Thymus (tissue), 11 donors: ENCODE data around the gene SUDS3. TPM values are rescaled to one million over a fixed set of nuclear protein-coding genes. Genes with fewer than 3 reads are reported as not detected.
"Not testable (repeated sequence)": the region's sequence is repeated elsewhere in the genome, so short reads cannot be mapped to it uniquely, and the experiment has no call there.

Experiments
- DNase-seq, 9 donors: peaks; one replicate each; pipeline ENCODE4 v3.0.0-alpha.2; 2013; ENCODE audit warnings: low spot score in 9 of 9, low read depth in 6 of 9, missing footprints in 1 of 9
- H3K27ac ChIP-seq, 2 donors: one replicate each; pipeline ENCODE4 v1.5.1; 2013; ENCODE audit warnings: control low read depth in 1 of 2, low read depth in 1 of 2, low read length in 1 of 2, mild to moderate bottlenecking in 1 of 2, moderate library complexity in 1 of 2
- H3K27me3 ChIP-seq, 2 donors: one replicate each; pipeline ENCODE4 v1.5.1; 2013; ENCODE audit warnings: low read length in 1 of 2; ENCODE audit not compliant: control insufficient read depth in 2 of 2, insufficient read depth in 1 of 2
- H3K36me3 ChIP-seq, 2 donors: one replicate each; pipeline ENCODE4 v1.5.1; 2013; ENCODE audit warnings: low read length in 1 of 2, mild to moderate bottlenecking in 1 of 2, moderate library complexity in 1 of 2; ENCODE audit not compliant: control insufficient read depth in 2 of 2, insufficient read depth in 2 of 2
- H3K4me1 ChIP-seq, 2 donors: one replicate each; pipeline ENCODE4 v1.5.1; 2013; ENCODE audit warnings: low read length in 2 of 2; ENCODE audit not compliant: control insufficient read depth in 2 of 2, insufficient read depth in 2 of 2
- H3K4me3 ChIP-seq, 2 donors: one replicate each; pipeline ENCODE4 v1.5.1; 2013; ENCODE audit warnings: low read length in 2 of 2, control low read depth in 1 of 2, mild to moderate bottlenecking in 1 of 2
- H3K9me3 ChIP-seq, 2 donors: one replicate each; pipeline ENCODE4 v1.5.1; 2013; ENCODE audit warnings: low read length in 1 of 2, mild to moderate bottlenecking in 1 of 2; ENCODE audit not compliant: control insufficient read depth in 2 of 2, insufficient read depth in 1 of 2
- WGBS: extraction: QIAGEN DNeasy Blood & Tissue Kit; methylation state at CpG from one replicate; pipeline ENCODE4 v1.1.7; 2013; 5-methylcytosine and 5-hydroxymethylcytosine counted together
- polyA plus RNA-seq: library from polyadenylated mRNA; stranded (reverse); fragments of 200-250 nt; gene quantifications from one replicate; pipeline ENCODE4 v1.2.3, GENCODE V29; 2013
- total RNA-seq: library from RNA; stranded (reverse); fragments of 120-200 nt; gene quantifications from one replicate; pipeline ENCODE4 v1.2.4, GENCODE V29; 2013
- donor health status: healthy.

The SUDS3 gene
- total and polyA plus RNA-seq, 2 donors: 19.3 to 21.8 TPM

- Histone ChIP-seq H3K9me3 (peaks cover 2 to 5% of the 10 kb centered on the region in 2 donors), H3K36me3 (no peaks in the 10 kb centered on the region), H3K27me3 (no peaks in the 10 kb centered on the region), H3K4me1 (peaks cover 0 to 6% of the 10 kb centered on the region in 2 donors), H3K4me3 (no peak overlapping the region), H3K27ac (no peak overlapping the region)
- no peak for DNase-seq
- WGBS: 99% methylated on average over 4 of the region's 4 CpGs
Observed at GRCh38 chr12:118353721-118354120, 22.6 kb upstream of the SUDS3 start.

- not testable (repeated sequence) for H3K4me1 ChIP-seq
Observed at GRCh38 chr12:118354503-118354902, 21.9 kb upstream of the SUDS3 start.

DNA sequence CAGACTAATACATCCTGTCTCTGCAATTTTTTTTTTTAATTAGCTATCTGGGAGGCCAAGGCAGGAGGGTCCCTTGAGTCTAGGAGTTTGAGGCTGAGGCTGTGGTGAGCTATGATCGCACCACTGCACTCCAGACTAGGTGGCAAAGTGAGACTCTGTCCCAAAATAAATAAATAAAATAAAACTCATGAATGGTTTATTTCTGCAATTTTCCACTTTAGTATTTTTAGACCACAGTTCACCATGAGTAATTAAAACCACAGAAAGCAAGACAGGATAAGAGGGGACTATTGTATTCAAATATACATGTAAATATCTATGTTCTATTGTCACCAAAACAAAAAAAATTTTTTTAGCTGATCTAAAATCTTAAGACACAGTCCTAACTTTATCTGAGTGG, 21.5 kb upstream of the SUDS3 start:
- Histone ChIP-seq H3K27me3 (no peaks in the 10 kb centered on the region), H3K36me3 (no peaks in the 10 kb centered on the region), H3K4me3 (no peak overlapping the region), H3K27ac (no peak overlapping the region), H3K4me1 (peaks cover 0 to 10% of the 10 kb centered on the region in 2 donors), H3K9me3 (peaks cover 2 to 5% of the 10 kb centered on the region in 2 donors)
- DNase-seq: no peak
- 95% methylated on average over 1 of the region's 1 CpG for WGBS

More at GRCh38 chr12:118354503-118354902, 21.9 kb upstream of the SUDS3 start:
- not testable (repeated sequence) for H3K9me3 ChIP-seq, H3K27ac ChIP-seq, H3K4me3 ChIP-seq, H3K27me3 ChIP-seq, DNase-seq, H3K36me3 ChIP-seq
- WGBS: 98% methylated on average over 4 of the region's 4 CpGs

DNA sequence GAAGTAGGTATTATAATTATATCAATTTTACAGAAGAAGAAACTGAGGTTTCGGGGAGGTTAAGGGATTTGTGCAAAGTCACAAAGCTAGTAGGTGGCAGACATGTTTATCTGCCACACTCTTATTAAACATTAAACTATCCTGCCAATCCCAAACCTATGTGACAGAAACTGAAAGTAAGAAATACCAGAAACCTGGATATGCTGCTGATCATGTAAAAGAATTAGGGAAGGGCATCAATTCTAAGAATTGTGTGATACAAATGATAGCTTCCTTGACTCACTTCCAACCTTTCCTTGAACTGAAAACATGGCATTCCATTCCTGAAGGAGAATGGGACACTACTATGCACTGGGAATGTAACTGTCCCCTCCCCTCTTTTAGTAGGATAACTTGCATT, 20.5 kb upstream of the SUDS3 start:
- Histone ChIP-seq H3K27me3 (no peaks in the 10 kb centered on the region), H3K36me3 (no peaks in the 10 kb centered on the region), H3K27ac (no peak overlapping the region), H3K4me1 (peaks cover 0 to 10% of the 10 kb centered on the region in 2 donors), H3K9me3 (peaks cover 2 to 5% of the 10 kb centered on the region in 2 donors), H3K4me3 (no peak overlapping the region)
- DNase-seq: no peak
- whole genome bisulfite sequencing: 92% methylated on average over 1 of the region's 1 CpG

- Histone ChIP-seq H3K36me3 (no peaks in the 10 kb centered on the region), H3K4me3 (peak overlapping the region in 1 of 2 donors; percentile 11), H3K4me1 (peaks cover 0 to 10% of the 10 kb centered on the region in 2 donors), H3K9me3 (peaks cover 2 to 5% of the 10 kb centered on the region in 2 donors), H3K27ac (peak overlapping the region in 1 of 2 donors; percentile 82), H3K27me3 (no peaks in the 10 kb centered on the region)
- peak in 1 of 9 donors; percentile 33 for DNase-seq
- 20% methylated on average over 1 of the region's 1 CpG for WGBS
Observed at GRCh38 chr12:118356809-118357256, 19.5 kb upstream of the SUDS3 start.

DNA sequence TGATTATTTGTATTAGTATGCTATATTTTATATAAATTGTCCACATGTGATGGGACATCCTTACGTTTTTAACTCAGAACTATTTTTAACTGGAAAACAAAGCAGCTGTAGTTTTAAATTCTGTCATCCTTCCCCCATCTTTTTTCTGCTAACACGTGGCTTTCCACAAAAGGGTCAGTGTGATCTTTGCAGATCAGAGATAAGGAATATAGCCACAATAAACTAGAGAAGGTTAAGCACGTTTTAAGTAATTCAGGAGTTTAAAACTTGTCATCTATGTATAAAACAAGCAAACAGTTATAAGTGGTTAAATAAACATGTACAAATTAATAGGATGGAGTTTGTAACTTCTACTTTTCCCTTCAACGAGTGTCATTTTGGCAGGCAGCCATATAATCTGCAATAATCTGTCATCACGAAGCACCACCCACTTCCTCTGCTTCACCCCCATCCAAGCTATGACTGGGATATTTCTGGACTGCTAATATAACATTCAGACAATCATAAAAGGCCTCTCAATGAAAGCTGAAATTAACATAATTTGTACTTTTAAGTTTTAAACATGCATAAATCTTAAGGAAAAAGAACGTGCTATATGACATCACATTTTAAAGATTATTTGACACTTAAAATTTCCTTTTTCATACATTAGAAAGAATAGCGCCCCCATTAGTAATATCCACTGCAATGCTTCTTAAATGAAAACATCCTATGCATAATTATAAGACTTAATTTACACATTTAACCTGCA, 18.9 kb upstream of the SUDS3 start:
- Histone ChIP-seq H3K27ac (peak overlapping the region in 1 of 2 donors; percentile 82), H3K4me3 (peak overlapping the region in 1 of 2 donors; percentile 11), H3K36me3 (no peaks in the 10 kb centered on the region), H3K27me3 (no peaks in the 10 kb centered on the region), H3K4me1 (peaks cover 0 to 10% of the 10 kb centered on the region in 2 donors), H3K9me3 (peaks cover 2 to 5% of the 10 kb centered on the region in 2 donors)
- DNase-seq: peak in 5 of 9 donors; percentile 29 to 72 (median 52)
- WGBS: 7% methylated on average over 7 of the region's 7 CpGs

GRCh38 chr12:118358008-118358359, 18.4 kb upstream of the SUDS3 start:
- peak overlapping the region in 1 of 2 donors; percentile 63 for H3K4me3 ChIP-seq
- peaks cover 2 to 5% of the 10 kb centered on the region in 2 donors for H3K9me3 ChIP-seq
- H3K27ac ChIP-seq: no peak overlapping the region
- H3K27me3 ChIP-seq: no peaks in the 10 kb centered on the region
- H3K36me3 ChIP-seq: no peaks in the 10 kb centered on the region
- WGBS: 49% methylated on average over 1 of the region's 1 CpG
- DNase-seq: no peak
- H3K4me1 ChIP-seq: peaks cover 0 to 10% of the 10 kb centered on the region in 2 donors

DNA sequence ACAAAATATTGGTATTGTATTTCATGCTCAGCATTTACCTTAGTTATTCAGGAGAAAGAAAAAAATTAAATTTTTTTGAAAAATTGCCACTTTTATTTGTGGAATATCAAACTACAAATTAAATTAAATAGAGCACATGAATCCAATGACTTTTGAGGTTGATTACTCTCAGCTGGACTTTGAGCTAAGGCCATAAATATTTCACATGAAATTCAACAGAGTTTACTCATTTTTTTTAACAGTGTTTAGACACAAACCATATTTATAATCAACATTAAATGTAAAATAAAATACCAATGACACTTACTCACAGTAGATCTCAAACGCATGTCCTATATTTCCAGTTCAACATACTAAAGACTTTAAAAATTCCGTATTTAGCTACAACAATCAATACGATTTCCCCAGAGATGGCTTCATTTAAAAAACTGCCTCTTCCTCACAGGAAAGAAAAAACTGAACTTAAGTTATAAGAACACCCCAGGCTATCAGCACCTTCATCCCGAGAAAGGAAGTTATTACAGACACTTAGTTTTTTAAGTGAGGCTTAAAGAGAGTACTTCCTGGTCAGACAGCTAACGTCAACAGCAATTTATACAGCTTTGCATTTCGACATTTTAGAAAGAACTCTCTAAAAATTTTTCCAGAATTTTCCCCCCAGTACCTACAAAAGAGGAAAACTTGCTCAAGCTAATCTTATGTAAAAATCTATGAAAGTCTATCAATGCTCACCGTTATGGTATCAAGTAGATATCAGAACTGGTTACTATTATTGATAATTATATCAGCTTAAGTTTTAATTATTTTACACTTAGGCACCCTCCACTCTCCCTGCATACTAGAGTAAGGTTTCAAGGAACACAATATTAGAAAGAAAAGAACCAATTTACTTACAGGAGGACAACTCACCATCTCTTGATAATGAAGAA, 17.5 kb upstream of the SUDS3 start:
- 3% methylated on average over 7 of the region's 7 CpGs for WGBS
- Histone ChIP-seq H3K27ac (peak overlapping the region in 1 of 2 donors; percentile 64), H3K4me3 (peak overlapping the region; percentile 59 to 63), H3K27me3 (no peaks in the 10 kb centered on the region), H3K4me1 (peaks cover 0 to 10% of the 10 kb centered on the region in 2 donors), H3K9me3 (peaks cover 2 to 5% of the 10 kb centered on the region in 2 donors), H3K36me3 (no peaks in the 10 kb centered on the region)
- peak in 2 of 9 donors; percentile 19 to 54 for DNase-seq

- Histone ChIP-seq H3K9me3 (peaks cover under 1 to 1% of the 10 kb centered on the region in 2 donors), H3K4me3 (peak overlapping the region; percentile 59 to 63), H3K36me3 (no peaks in the 10 kb centered on the region), H3K4me1 (peaks cover 0 to 10% of the 10 kb centered on the region in 2 donors), H3K27me3 (no peaks in the 10 kb centered on the region), H3K27ac (peak overlapping the region in 1 of 2 donors; percentile 64)
- DNase-seq: peak in 3 of 9 donors; percentile 33 to 73 (median 52)
- 23% methylated on average over 4 of the region's 4 CpGs for WGBS
Observed at GRCh38 chr12:118359541-118359915, 16.8 kb upstream of the SUDS3 start.
